DMS53 treated with DMSO at 0.1 percent for 48 hours (cell line): ENCODE data around the gene TMEM119.
A peak's percentile ranks its signal among the peaks of the same experiment; 100 is the strongest.
"Not testable (repeated sequence)": the region's sequence is repeated elsewhere in the genome, so short reads cannot be mapped to it uniquely, and the experiment has no call there.

Source experiments
- DNase-seq: peaks from one replicate; lab custom pipeline; 2025; ENCODE audit not compliant: unreplicated experiment; lab: John Stamatoyannopoulos, UW

The TMEM119 gene

DNA sequence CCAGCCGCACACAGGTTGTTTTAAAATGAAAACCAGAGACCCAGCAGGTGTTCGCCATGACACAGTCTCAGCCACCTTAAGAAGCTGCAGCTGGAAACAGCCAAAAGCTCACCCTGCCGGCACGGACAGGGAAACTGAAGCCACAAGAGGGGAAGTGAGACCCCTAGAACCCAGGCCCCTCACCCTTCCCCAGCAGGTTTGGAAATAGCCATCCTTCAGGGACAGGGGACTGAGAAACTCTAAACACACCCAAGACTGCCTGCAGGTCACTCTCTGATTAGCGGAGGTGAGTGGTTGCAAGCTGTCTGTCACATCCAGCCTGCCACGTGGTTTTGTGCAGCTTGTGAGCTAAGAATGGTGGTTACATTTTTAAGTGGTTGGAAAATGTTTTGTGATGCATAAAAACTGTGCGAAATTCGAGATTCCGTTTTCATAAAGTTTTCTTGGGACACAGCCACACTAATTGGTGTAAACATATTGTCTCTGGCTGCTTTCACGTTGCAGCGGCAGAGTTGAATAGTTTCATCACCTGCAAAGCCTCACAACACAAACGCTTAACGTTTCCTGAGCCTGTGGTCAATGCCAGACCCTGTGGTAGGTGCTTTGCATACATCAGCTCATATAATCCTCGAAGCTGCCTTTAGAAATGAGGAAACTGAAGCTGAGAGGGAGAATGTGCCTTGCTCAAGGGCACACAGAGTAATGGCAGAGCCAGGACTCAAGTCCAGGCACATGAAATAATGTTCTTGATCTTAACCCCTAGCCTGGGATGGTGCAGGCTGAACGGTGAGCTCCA is 37.5 kb upstream of the TMEM119 start:
- no peak for DNase-seq

DNA sequence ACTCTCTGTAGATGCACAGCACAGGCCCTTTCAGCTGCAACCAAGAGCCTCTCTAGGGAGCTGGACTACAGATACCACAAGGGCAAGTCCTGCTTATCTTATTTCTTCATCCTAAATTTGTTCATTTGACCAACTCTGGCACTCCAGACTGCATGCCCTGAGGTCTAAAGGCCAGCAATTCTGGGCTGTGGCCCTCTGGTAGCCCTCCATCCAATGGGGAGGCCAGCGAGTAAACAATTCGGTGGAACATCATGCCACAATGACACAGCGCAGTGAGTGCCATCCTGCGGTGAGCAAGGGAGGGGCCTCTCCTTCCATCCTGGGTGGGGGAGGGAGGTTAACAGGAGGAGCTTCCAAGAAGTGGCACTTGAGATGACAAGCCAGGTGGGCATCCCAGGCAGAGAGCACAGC is 36.5 kb upstream of the TMEM119 start:
- no peak for DNase-seq

DNA sequence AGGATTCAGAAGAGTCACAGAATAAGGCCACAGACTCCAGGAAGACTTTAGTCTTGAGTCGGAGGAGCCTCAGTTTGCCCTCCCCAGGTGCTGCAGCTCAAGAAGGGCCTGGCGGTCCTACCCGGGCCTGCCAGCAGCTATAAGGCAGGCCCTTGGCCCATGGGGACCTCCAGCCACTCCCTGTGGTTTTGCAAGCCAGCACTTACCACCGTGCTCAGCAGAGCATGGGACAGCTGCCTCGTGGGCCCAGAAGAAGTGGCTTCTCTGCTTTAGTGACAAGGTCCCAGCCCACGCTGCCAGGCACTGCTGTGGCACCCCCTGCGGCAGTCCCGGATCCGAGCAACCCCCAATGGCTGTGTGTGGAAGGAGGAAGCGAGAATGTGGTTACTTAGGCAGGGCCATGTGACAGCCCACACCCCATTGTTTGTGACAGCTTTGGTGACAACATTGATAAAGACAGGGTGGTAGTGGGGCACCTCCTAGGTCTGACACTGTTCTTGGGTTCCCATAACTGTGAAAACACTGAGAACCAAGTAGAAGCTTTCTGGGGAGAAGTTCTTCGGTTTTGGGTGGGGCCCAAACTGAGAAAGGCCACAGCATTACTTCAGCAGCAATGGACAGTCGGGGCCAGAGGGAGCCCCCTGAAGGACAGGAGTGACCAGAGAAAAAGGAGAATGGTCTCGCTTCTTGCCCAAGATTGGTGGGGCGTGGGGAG is 35.8 kb upstream of the TMEM119 start, which contains the start of gene SELPLG:
SELPLG (minus strand) TSS at position 361 of the 715 bp plus-strand sequence. CDS start 9,587 bp downstream, outside the sequence.
- no peak for DNase-seq

DNA sequence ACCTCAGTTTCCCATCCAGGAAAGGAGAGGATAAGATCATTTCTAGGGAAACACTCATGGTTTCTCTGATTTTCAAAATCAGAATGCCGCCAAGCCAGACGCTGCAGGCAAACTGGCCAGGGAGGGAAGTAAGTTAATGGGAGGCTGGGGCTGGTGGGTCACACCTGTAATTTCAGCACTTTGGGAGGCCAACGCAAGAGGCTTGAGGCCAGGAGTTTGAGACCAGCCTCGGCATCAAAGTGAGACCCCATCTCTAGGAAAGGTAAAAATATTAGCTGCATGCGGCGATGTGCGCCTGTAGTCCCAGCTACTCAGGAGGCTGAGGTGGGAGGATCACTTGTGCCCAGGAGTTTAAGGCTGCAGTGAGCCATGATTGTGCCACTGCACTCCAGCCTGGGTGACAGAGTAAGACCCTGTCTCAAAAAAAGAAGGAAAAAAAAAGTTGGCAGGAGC is 35.2 kb upstream of the TMEM119 start:
- DNase-seq = no peak

DNA sequence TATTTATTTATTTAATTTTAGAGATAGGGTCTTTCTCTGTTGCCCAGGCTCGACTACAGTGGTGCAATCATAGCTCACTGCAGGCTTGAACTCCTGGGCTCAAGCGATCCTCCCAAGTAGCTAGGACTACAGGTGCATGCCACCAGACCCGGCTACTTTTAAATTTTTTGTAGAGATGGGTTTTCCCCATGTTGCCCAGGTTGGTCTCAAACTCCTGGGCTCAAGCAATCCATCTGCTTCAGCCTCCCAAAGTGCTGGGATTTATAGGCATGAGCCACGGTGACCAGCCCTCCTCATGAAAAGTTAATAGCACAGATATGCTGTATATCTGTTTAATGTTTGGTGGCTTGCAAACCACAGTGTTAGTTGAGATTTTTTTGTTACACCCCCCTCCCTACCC is 33.4 kb upstream of the TMEM119 start:
- DNase-seq = not testable (repeated sequence)

DNA sequence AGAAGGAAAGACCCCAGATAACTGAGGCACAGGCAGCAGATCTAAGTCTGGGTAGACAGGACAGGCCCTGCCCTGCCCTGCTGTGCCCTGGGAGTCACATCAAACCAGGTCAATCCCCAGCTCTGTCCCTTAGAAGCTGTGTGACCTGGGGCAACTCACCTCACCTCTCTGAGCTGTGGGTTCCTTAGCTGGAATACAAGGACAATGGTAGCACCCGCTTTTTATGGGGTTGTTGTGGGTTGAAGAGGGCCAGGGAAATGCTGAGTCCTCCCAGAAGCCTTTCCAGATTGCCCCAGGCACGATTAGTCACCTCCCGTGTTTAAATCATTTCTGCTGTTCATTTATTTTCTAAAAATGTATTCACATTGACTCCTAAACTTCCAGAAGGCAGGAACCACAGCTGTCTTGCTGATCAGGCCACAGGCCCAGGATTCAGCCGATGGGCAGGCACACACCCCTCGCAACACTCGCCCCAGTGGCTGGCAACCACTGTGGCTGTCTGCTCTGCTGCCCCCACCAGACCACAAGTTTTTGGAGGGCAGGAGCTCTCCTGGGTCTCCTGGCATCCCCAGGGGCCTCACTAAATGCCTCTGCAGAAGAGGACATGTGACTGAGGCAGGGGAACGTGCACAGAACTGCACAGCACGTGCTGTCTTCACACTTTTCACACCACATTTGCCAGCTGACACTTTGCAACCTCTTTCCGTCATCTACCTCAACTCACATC is 32.8 kb upstream of the TMEM119 start:
- DNase-seq = no peak

DNA sequence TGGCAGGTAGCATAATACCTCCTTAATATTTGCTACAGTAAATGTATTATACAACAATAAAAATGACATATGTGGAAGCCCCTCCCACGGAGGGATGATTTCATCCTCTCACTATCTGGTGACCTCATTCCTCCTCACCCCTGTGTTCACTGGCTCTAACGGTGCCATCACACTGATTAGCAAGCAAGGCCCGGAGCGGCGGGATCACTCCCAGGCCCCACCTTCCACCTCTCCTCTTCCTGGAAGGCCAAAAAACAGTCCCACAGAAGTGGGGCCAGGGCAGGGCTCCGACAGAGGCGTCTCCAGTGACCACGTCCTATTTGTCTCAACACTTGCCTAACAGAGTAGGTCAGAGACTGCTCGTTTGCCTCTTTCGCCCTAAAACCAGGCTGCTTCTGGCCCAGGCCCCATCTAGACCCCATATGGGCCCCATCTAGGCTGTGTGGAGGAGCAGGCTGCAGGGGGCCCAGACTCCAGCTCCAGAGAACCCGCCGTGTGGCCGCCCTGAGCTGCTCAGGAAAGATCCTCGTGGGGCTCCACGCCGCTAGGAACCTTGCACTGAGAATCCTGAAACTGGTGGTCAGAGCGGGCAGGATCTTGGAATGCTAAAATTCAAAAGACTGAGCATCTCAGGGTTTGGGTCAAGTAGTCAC is 32.1 kb upstream of the TMEM119 start:
- DNase-seq = no peak

DNA sequence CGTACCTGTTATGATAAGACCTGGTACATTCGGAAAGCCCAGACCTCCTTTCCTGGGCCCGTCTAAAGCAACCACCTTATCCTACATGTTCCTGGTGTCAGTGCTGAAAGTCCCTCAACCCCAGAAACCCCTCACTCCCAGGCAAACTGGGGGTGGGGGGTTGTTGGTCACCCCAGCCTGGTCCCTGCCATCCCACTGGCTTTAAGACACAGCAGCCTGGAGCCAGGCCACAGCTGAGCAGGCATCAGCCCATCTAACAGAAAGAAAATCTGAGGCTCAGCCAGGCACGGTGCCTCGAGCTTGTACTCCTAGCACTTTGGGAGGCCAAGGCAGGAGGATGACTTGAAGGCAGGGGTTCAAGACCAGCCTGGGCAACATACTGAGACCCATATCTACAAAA is 31.3 kb upstream of the TMEM119 start:
- no peak for DNase-seq

DNA sequence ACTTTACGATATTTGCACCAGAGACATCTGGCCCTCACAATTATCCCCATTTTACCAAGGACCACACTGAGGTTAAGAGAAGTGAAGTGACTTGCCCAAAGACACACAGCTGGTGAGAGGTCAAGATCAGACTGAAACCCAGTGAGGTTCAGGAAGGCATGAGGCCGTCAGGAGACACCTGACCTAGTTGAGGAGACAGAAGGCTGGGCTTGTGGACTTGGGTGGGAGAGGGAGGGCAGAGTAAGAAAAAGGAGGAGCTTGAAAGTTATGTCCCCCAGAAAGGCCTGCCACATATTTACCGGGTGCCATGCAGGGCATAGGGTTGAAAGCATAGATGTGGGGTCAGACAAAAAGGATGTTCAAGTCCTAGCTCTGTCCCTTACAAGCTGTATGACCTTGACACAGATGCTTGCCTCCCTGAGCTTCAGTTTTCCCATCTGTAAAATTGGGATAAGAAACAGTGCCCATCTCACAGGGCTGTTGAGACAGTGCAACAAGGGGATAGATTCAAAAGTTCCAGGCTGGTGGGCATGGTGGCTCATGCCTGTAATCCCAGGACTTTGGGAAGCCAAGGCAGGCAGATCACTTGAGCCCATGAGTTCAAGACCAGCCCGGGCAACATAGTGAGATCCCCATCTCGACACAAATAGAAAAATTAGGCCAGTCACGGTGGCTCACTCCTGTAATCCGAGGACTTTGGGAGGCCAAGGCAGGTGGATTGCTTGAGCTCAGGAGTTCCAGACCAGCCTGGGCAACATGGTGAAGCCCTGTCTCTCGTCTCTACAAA is 29.4 kb upstream of the TMEM119 start:
- DNase-seq = no peak

DNA sequence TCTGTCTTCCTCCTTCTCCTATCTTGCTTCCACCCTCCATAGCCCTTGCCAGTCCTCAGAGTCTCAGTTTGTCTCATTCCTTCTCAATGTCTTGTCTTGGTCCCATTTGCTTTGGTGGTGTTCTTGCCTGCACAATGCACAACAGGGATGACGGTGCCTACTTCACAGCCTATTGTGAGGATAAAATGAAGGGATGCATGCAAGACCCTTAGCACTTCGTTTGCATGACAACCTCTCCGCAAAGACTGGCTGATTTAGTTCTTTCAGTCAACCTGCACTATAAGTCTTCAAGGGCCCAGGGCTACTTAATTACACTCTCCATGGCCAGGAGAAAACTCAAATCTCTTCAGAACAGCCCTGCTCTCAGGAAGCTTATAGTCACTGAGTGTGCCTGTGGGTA is 27.3 kb upstream of the TMEM119 start:
- DNase-seq = no peak

DNA sequence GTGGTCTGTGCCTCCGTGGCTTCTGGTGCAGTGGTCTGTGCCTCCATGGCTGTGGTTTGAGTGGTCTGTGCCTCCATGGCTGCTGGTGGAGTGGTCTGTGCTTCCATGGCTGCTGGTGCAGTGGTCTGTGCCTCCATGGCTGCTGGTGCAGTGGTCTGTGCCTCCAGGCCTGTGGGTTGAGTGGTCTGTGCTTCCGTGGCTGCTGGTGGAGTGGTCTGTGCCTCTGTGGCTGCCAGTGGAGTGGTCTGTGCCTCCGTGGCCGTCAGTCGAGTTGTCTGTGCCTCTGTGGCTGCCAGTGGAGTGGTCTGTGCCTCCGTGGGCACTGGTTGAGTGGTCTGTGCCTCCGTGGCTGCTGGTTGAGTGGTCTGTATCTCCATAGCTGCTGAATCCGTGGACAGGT is 25.7 kb upstream of the TMEM119 start:
- no peak for DNase-seq

DNA sequence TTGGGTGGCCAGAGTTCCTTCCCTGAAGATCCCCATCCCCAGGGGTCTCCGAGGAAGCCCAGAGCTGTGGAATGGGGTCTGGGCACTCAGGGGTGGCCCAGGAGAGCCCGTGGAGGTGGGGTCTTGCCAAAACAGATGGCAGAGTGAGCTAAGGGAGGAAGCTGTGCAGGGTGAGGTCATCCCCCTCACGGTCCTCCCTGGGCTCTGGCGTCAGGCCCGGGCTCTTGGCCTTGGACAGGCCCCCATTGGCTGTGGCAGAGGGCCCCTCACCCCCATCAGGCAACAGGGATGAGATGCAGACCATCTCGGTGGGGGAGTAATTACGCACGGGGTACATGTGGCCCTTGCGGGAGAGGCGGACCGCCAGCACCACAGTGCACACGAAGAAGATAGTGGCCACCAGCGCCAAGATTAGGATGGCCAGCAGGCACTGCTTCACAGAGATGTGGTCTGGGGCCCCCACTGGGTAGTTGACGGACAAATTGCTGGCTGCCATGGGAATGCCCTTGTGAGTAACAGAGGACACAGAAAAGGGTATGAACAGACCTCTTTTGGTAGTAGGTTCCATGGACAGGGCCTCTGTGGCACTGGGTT is 25.1 kb upstream of the TMEM119 start:
- no peak for DNase-seq

DNA sequence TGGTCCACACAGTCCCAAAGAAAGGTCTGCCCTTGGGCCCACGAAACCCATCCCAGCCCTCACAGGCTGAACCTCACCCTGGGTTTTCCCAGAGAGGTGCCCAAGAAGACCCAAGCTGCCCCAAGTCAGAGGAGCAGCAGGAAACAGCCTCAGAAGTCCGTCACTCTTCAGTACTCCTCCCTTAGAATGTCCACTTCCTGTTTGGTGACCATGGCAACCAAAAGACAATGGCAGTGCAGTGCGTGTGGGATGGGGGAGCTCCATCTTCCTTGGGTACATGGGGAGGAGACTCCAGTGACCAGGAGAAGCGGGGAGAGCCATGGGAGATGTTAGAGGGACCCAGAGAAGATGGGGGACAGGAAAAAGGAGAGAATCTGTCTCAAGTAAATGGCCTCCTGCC is 24.5 kb upstream of the TMEM119 start:
- DNase-seq = peak; percentile 60

DNA sequence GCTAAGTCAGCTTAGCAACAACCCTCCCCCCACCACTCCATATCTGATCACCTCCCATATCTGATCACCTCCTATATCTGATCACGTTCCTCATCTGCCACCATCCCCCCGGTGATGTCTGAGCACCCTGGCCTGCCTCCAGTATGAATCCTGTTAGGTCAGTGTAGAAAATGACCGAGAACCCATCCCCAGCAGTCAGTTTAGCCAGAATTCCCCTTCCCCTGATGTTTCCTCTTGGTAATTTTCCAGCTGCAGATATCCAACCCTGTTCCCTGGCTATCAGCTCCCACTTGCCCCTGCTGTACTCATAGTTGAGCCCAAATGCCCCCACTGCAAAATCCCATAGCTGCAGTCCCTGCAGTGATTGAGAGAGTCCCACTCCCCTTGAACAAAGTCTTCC is 23.3 kb upstream of the TMEM119 start:
- DNase-seq = no peak

DNA sequence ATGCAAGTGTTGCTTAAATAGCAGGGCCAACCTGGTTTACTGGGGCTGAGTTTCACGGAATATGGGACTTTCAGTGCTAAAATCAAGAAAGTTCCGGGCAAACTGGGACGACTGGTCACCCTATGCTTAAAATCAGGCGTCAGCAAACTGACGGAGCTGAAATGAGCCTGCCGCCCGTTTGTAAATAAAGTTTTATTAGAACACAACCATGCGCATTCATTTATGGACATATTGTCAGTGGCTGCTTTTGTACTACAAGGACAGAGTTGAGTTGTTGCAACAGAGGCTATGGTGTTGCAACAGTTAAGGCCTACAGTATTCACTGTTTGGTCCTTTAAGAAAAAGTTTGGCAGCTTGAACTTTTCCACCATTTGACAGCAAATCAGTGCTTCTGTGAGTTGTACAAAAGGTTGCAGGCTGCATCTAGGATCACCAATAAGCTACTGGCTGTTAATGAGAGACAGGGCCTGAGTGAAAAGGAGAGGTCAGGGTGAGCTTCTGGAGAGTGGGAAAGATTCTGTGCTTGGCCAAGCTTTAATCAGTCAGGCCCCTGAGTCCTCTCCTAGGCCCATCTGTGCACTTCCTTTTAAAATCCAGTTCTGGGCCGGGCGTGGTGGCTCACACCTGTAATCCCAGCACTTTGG is 22.5 kb upstream of the TMEM119 start:
- no peak for DNase-seq

DNA sequence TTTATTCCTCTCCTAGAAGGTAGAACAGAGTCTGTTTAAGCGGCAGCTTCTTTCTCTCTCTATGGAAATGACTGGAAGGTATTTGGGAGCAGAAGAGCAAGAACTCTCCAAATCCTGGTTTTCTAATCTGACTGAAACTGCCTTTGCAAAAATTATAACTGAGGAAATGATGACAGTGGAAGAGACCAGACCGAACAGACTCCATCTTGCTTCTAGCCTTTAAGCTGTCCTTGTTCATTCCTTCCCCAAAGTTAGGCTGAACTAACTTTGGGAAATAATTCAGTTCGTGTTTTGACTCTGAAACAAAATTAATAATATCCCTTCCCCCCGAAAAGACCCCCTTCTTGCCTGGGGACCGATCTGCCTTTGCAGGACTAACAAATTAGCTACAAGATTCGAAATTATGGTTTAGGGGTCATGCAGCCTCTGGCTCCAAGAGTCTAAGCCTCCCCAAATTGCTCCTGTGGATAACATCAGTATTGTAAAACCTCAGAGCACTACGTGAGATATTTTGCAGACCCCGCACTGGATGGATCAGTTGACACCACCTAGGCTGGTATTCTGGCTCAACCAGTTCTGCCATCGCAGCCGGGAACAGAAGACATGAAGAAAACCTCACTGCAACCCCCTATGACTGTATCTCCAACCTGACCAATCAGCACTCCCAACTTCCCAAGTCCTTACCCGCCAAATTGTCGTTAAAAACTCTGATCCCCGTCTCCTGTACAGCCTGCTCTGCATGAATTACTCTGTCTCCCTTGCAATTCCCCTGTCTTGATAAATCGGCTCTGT is 21.7 kb upstream of the TMEM119 start:
- DNase-seq = no peak

DNA sequence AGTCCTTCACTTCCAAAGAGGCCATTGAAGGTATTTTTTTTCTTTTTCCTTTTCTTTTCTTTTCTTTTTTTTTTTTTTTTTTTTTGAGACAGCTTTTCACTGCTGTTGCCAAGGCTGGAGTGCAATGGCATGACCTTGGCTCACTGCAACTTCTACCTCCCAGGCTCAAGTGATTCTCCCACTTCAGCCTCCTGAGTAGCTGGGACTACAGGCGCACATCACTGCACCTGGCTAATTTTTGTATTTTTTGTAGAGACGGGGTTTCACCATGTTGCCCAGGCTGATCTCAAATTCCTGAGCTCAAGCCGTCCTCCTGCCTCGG is 21.0 kb upstream of the TMEM119 start:
- DNase-seq = not testable (repeated sequence)

DNA sequence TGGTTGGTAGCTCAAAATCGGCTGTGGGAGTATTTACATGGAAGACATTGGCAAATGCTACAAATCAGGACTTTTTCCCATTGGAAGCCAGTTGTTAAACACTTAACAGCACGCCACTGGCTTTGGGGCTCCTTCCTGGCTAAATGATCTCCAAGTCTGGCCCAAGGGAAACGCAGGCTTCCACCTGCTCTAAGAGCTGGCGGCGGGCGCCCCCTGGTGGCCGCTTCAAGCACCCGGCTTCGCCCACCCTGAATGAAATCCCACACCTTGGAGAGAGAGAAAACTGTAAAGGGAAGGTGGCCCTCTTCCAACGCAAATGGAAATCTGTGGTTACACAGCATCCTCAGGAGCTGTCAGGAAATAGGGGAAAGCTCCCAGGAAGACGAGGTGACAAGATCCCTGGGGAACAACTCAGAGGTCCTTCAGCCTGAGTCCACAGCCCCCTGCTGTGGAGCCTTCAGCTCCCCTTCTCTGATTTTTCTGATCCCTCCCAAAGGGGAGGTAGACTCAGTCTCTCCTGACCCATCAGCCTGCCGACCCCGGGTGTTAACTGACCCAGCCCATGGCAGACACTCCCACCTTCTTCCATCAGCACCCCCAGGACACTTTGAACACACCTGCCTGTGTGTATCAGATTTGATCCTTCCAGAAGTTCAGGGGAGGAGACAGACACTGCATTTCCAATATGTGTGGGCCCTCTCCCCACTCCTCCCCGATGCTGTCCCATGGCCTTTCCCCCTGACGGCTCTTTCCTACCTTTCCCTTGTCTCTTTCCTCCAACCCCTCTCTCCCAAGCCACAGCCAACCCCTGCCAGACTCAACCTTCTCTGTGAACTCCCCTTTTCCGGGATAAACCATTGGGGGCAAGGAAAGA is 20.4 kb upstream of the TMEM119 start:
- DNase-seq = peak; percentile 83
